Cardiac muscle cell (in vitro differentiated cells and primary cell): Measurements from ENCODE around the gene PLXDC1. TPM values are rescaled to one million over a fixed set of nuclear protein-coding genes. Genes with fewer than 3 reads are reported as not detected.
"Not testable (repeated sequence)": the region's sequence is repeated elsewhere in the genome, so short reads cannot be mapped to it uniquely, and the experiment has no call there.

Source experiments
- DNase-seq, 2 donors: peaks; one replicate each; pipeline versions ENCODE4 v3.0.0 to v3.0.0-alpha.2; 2010 to 2017; ENCODE audit warnings: low read depth in 1 of 2, low spot score in 1 of 2
- H3K27ac ChIP-seq: fragments of 200-600 bp; sonication (generic); 2 replicates; pipeline ENCODE4 v1.5.1; 2016
- H3K27me3 ChIP-seq: fragments of 200-600 bp; sonication (generic); 2 replicates; pipeline ENCODE4 v1.6.0; 2016; ENCODE audit warnings: control low read depth
- H3K36me3 ChIP-seq: fragments of 200-600 bp; sonication (generic); 2 replicates; pipeline ENCODE4 v1.5.1; 2016; ENCODE audit warnings: control low read depth
- H3K4me1 ChIP-seq: fragments of 200-600 bp; sonication (generic); 2 replicates; pipeline ENCODE4 v1.8.1; 2017; ENCODE audit warnings: low read depth, mild to moderate bottlenecking, mixed run types
- H3K4me3 ChIP-seq: fragments of 200-600 bp; sonication (generic); 2 replicates; pipeline ENCODE4 v1.5.1; 2016; ENCODE audit warnings: mild to moderate bottlenecking
- H3K9me3 ChIP-seq: fragments of 200-600 bp; sonication (generic); 2 replicates; pipeline ENCODE4 v1.5.1; 2017; ENCODE audit warnings: low read depth, mild to moderate bottlenecking, control low read depth
- polyA plus RNA-seq: library from polyadenylated mRNA; unstranded; fragments of >200 nt; fragmentation: Nextera tagmentation; extraction: Ambion mirVana; gene quantifications from 2 replicates; pipeline ENCODE4 v1.2.1, GENCODE V29; 2016
- total RNA-seq: library from RNA; depleted of rRNA; stranded (reverse); fragments of >200 nt; gene quantifications from 2 replicates; pipeline ENCODE4 v1.2.3, GENCODE V29; 2016
- TF ChIP-seq, protein P1 (sequence below): IDR thresholded peaks from 2 replicates; pipeline ENCODE4 v1.5.1; 2012; ENCODE audit warnings: low read depth, mild to moderate bottlenecking, low read length

The PLXDC1 gene
- total and polyA plus RNA-seq, 2 experiments from 2014 or later = 6.3 to 25.0 TPM

DNA sequence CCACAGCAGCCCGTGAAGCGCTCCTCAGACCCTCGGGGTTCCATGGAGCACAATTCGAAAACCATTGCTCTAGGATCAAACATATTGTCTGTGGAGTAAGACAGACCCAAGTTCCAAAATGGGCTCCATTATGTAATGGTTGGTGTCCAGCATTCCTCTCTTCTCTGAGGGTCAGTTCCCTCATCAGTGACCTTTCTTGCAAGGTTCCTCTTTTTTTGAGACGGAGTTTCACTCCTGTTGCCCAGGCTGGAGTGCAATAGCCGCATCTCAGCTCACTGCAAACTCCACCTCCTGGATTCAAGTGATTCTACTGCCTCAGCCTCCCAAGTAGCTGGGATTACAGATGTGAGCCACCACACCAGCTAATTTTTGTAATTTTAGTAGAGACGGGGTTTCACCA lies 28.4 kb downstream of the PLXDC1 start:
- no peak for DNase-seq
- Histone ChIP-seq H3K27me3 (no peaks in the 10 kb centered on the region), H3K27ac (no peak overlapping the region), H3K4me3 (no peak overlapping the region), H3K9me3 (no peaks in the 10 kb centered on the region), H3K36me3 (no peaks in the 10 kb centered on the region), H3K4me1 (no peaks in the 10 kb centered on the region)
- TF ChIP-seq, protein P1, sequence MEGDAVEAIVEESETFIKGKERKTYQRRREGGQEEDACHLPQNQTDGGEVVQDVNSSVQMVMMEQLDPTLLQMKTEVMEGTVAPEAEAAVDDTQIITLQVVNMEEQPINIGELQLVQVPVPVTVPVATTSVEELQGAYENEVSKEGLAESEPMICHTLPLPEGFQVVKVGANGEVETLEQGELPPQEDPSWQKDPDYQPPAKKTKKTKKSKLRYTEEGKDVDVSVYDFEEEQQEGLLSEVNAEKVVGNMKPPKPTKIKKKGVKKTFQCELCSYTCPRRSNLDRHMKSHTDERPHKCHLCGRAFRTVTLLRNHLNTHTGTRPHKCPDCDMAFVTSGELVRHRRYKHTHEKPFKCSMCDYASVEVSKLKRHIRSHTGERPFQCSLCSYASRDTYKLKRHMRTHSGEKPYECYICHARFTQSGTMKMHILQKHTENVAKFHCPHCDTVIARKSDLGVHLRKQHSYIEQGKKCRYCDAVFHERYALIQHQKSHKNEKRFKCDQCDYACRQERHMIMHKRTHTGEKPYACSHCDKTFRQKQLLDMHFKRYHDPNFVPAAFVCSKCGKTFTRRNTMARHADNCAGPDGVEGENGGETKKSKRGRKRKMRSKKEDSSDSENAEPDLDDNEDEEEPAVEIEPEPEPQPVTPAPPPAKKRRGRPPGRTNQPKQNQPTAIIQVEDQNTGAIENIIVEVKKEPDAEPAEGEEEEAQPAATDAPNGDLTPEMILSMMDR = no peak

DNA sequence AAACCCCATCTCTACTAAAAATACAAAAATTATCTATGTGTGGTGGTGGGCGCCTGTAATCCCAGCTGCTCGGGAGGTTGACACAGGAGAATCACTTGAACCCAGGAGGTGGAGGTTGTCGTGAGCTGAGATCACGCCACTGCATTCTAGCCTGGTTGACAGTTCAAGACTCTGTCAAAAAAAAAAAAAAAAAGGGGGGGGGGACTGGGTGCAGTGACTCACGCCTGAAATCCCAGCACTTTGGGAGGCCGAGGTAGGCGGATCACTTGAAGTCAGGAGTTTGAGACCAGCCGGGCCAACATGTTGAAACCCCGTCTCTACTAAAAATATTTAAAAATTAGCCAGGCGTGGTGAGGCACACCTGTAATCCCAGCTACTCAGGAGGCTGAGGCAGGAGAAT lies 29.5 kb downstream of the PLXDC1 start:
- H3K4me1 ChIP-seq, DNase-seq: not testable (repeated sequence)

DNA sequence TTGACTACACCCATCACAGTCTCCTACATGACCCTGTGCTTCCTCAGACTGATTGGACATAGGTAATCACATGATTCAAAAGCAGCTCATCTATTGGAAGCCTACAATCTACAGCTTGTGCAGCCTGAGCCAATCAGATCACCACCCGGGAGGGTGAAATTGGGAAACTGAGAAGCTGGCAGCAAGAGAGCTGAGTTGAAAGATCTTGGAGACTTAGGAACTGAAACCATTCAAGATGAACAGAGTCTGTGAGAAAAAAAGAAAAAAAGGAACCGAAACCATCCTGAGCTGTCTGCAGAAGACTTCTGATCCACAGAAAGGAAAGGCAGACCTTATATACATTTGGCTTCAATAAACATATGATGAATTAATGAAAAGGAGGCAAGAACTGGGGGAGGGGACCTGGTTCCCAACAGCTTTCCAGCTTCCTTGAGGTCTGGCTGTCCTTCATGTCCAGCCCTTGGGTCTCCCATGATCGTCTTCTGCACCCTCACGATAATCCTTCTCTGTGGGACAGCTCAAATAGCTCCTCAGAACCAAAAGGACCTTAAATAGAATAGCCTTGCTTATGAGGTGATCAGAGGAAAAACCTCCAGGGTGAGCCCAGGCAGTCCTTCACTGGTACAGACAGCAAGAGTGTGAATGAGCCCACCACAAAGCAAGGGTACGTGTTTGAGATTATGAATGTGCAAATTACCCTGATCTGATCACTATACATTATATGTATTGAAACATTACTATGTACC lies 32.6 kb downstream of the PLXDC1 start:
- TF ChIP-seq, protein P1 = no peak
- Histone ChIP-seq H3K9me3 (no peaks in the 10 kb centered on the region), H3K4me3 (no peak overlapping the region), H3K27me3 (no peaks in the 10 kb centered on the region), H3K27ac (no peak overlapping the region), H3K36me3 (no peaks in the 10 kb centered on the region), H3K4me1 (no peaks in the 10 kb centered on the region)
- no peak for DNase-seq

More for the DNA sequence above, 29.5 kb downstream of the PLXDC1 start:
- H3K9me3 ChIP-seq, H3K4me3 ChIP-seq, H3K27me3 ChIP-seq, H3K27ac ChIP-seq, H3K36me3 ChIP-seq: not testable (repeated sequence)

DNA sequence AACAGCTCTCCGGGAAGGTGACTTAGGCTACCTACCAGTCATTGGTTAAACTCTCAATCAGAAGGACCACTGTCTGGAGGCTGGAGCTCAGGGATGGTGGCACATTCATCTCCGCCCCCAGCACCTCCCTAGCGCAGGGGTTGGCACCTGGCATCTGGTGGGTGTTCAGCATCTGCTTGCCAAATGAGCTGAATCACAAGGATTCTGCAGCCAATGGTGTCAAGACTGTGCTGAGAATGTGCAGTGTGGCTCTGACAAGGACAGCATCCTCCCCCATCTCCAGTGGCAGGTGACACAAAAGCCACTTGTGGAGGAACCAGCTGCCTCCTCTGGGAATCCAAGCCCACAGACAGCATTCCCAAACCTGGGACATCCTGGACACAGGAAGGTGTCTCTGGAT lies 35.2 kb downstream of the PLXDC1 start:
- TF ChIP-seq, protein P1 = no peak
- Histone ChIP-seq H3K4me3 (no peak overlapping the region), H3K27me3 (no peaks in the 10 kb centered on the region), H3K27ac (no peak overlapping the region), H3K9me3 (no peaks in the 10 kb centered on the region), H3K36me3 (no peaks in the 10 kb centered on the region), H3K4me1 (no peaks in the 10 kb centered on the region)
- DNase-seq = no peak

DNA sequence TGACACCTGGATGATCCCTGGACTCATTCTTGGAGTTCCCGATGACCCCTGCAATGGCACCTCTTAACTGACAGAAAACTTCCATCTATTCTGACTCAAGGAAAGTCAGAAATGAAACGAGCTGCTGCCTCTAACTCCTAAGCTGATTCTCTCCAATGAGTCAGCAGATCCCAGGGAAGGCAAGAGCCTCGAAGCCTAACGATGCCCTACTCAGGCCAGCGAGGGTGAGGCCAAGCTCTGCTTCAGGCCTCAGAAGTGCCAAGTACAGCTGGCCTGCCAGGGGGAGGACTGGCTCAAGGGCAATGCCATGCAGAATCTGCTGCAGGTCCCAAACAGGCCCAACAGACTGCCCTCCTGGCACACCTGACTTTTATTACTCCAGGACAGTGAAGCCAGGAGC lies 36.3 kb downstream of the PLXDC1 start:
- Histone ChIP-seq H3K4me1 (no peaks in the 10 kb centered on the region), H3K4me3 (no peak overlapping the region), H3K36me3 (no peaks in the 10 kb centered on the region), H3K27me3 (no peaks in the 10 kb centered on the region), H3K27ac (no peak overlapping the region), H3K9me3 (no peaks in the 10 kb centered on the region)
- TF ChIP-seq, protein P1 = no peak
- DNase-seq = peak in 1 of 2 donors; percentile 45

DNA sequence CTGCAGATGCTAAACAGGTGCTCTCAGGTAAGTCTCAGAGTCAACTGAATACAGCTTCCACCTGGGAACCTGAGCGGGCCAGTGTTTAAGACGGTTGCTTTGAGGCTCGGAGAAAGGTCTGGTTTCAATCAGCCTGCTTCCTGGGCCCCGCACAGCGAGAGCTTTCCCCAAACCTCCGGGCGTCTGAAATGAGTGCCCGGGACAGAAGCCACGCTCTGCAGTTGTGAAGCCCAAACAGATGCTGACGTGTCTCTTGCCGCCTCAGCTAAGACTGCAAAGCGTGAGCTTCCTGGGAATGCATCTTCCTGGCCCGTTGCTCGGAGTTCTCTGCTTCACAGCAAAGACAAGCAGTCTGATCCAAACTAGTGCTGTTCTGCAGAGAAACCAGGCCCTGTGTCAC lies 36.7 kb downstream of the PLXDC1 start:
- no peak overlapping the region for H3K4me3 ChIP-seq
- TF ChIP-seq, protein P1 = no peak
- peak in 1 of 2 donors; percentile 34 for DNase-seq

More for the DNA sequence above, 36.7 kb downstream of the PLXDC1 start:
- Histone ChIP-seq H3K27me3 (no peaks in the 10 kb centered on the region), H3K36me3 (no peaks in the 10 kb centered on the region), H3K27ac (no peak overlapping the region), H3K4me1 (no peaks in the 10 kb centered on the region), H3K9me3 (no peaks in the 10 kb centered on the region)
